GM21528 (cell line): ENCODE data around the gene CPEB1.
"Not testable (repeated sequence)": the region's sequence is repeated elsewhere in the genome, so short reads cannot be mapped to it uniquely, and the experiment has no call there.

Source experiments
- ATAC-seq: cut with Tn5 transposase; IDR thresholded peaks from one replicate; pipeline ENCODE4 v1.9.1; 2021; ENCODE audit warnings: mild to moderate bottlenecking, moderate library complexity; ENCODE audit not compliant: unreplicated experiment, low FRiP score

CPEB1 gene

GRCh38 chr15:82650046-82650670 is 3.0 kb upstream of the CPEB1 start:
- no peak for ATAC-seq

GRCh38 chr15:82649226-82649999 is 2.2 kb upstream of the CPEB1 start:
- no peak for ATAC-seq

DNA sequence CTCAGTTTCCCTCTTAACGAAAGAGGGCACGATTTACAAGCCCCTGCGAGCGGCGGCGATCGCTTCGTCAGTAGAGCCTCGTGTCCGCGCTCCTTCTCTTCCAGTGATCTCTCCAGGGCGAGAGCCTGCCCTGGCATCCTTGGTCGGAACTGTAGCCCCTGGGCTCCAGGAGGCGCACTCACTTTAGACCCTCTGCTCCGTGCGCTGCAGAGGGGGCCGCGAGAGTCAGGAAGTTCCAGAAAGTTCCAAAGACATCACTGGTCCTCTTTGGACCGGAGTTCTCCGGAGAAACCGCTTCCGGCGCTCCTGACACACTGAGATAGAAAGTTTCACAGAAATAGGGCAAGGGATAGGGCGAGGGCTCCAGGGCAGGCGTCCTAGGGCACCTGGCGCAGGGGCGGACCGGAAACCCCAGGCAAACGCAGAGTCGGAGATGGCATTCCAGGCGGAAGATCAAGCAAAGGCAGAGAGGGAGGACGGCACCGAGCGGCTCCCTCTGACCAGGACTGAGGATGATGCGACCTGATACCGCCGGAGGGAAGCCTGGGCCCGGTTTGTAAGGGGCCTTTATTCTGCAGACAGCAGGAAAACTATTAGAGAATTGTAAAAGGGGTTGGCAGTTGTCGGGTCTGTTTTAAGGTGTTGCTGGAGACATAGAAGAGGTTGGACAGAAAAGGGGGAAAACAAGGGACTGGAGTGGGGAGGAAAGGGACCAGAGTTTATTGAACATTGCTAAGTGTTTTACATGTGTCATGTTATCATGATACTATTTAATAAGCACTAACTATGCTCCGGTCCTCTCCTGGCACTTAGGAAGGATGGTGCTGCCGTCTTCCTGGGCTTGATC is 1.3 kb upstream of the CPEB1 start:
- ATAC-seq: no peak

- no peak for ATAC-seq
Observed at GRCh38 chr15:82647835-82648256, 683 bp upstream of the CPEB1 start.

DNA sequence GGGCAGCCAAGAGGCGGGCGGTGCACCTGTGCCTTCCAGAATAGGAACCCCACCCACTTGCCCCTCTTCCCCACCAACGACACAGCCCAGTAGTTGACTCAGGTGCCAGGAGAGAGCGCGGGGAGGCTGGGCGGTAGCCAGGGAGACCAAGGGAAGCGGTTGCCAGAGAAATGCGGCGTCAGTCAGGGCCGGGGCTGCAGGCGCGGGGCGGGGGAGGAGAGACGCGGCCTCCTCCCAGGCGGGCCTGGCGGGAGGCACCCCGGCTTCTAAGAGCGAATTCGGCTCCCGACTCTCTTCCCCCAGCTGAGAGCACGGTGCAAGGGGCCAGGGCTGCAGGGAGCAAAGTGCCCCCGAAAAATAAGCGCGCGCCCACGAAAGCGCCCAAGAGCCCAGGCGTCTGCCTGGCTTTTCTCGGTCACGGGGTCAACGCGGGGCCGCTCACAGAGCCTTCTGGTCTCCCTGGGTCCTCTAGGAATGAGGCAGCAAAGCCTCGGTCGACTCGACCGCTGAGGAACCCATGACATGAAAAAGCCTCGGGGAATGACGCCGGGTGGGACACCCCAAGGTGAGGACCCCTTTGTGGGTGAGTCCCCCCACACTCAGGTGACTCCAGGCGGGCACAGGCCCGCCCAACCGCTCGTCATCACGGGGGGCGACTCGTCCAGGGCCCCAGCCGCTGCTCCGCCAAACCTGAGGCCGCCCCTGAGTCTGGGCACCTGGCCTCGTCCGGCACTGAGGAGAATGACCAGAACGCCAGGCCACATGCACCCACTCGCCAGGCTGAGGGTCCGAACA is 716 bp downstream of the CPEB1 start:
- no peak for ATAC-seq

GRCh38 chr15:82644967-82645852 is 2.0 kb downstream of the CPEB1 start:
- not testable (repeated sequence) for ATAC-seq

- ATAC-seq: no peak
Observed at GRCh38 chr15:82643992-82644391, 3.2 kb downstream of the CPEB1 start.

- no peak for ATAC-seq
Observed at GRCh38 chr15:82642656-82643055, 4.5 kb downstream of the CPEB1 start.

GRCh38 chr15:82641129-82641798 is 5.9 kb downstream of the CPEB1 start:
- ATAC-seq: no peak

- no peak for ATAC-seq
Observed at GRCh38 chr15:82640672-82641071, 6.5 kb downstream of the CPEB1 start.

- ATAC-seq: no peak
Observed at GRCh38 chr15:82635798-82636197, 11.4 kb downstream of the CPEB1 start.

DNA sequence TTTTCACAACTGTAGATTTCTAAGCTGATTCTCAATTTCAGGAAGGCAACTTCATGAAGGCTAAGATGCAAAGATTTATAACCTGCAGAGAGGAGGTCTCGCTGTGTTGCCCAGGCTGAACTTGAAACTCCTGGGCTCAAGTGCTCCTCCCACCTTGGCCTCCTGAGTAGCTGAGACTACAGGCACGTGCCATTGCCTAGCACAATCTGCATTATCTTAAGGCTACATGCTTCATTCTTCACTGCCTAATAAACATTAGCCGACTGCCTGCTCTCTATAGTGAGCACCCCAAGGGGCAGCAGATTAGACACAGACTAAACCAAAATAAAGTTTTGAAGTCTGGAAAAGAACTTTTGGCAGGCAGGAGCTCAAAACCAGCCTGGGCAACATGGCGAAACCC is 17.1 kb downstream of the CPEB1 start:
- no peak for ATAC-seq

- no peak for ATAC-seq
Observed at GRCh38 chr15:82625136-82625535, 22.0 kb downstream of the CPEB1 start.

DNA sequence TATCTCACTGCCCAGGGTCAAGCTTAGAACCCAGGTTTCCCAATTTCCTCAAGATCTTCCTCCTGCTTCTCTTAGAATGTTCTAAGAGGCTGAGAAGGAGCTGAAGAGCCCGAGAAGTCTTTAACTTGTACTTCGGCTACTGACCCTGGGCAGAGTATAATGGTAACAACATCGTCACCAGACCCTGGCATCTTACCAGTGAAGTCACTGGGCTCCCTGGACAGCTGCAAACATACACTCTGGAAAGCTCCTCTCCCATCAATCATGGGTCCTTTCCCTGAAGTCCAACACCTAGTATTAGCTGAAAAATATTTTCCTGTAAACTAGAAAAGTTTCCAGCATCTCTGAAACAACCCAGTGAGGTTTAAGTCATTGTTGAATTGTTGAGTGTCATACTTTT is 22.7 kb downstream of the CPEB1 start:
- ATAC-seq: no peak

DNA sequence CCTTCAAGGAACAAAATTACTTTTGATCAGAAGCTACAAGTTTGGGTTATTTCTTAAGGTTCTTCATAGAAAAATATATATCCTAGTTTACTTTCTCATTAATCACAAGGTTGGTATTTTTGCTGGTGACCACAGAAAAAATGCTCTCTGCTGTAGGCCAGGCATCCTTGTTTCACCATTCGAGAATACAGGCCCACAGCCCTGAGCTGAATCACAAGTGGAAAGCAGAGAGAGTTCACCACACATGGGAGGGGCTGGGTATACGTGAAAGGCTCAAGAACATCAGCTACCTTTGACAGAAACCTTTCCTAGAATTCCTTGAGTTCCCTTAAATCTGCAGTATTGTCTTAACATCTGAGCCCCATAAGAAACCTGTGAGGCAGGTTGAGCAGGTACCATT is 23.2 kb downstream of the CPEB1 start:
- no peak for ATAC-seq

- no peak for ATAC-seq
Observed at GRCh38 chr15:82621970-82622369, 25.2 kb downstream of the CPEB1 start.

- ATAC-seq: no peak
Observed at GRCh38 chr15:82613747-82614146, 33.4 kb downstream of the CPEB1 start.

DNA sequence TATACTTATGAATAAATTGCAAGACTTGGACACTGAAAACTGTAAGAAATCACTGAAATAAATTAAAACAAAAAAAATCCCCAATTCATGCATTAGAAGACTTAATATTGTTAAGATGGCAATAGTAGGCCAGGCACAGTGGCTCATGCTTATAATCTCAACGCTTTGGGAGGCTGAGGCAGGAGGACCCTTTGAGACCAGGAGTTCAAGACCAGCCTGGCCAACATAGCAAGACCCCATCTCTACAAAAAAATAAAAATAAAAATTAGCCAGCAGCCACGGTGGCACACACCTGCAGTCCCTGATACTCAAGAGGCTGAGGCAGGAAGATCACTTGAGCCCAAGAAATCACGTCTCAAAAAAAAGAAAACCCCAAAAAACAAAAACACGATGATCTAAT is 35.8 kb downstream of the CPEB1 start:
- no peak for ATAC-seq

DNA sequence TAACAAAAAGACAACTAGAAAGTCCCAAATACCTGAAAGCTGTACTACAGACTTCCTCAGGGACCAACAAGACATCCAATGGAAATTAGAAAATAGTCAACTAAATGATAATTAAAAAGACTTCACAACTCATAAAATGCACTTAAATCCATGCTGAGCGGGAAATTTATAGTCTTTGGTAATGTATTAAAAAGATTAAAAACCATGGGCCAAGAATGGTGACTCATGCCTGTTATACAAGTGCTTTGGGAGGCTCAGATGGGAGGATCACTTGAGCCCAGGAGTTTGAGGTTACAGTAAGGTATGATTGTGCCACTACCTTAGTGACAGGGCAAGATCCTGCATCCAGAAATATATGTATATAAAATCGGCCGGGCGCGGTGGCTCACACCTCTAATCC is 45.0 kb downstream of the CPEB1 start:
- ATAC-seq: no peak
